NOMO-1 treated with dmso at 0.1 percent for 144 hours (cell line): Measurements from ENCODE around the gene MAD1L1.

Source experiments
- DNase-seq: peaks from one replicate; lab custom pipeline; 2025; ENCODE audit not compliant: unreplicated experiment; lab: John Stamatoyannopoulos, UW

Gene MAD1L1

GRCh38 chr7:2158331-2159175, 74.2 kb downstream of the MAD1L1 start:
- DNase-seq, result no peak

GRCh38 chr7:2157473-2158279, 75.1 kb downstream of the MAD1L1 start:
- no peak for DNase-seq

- DNase-seq, result no peak
These were observed 75.8 kb downstream of the MAD1L1 start for GRCh38 chr7:2156756-2157472.

GRCh38 chr7:2154831-2155230, 77.9 kb downstream of the MAD1L1 start:
- DNase-seq, result no peak

GRCh38 chr7:2154121-2154520, 78.6 kb downstream of the MAD1L1 start:
- DNase-seq, result no peak

DNA sequence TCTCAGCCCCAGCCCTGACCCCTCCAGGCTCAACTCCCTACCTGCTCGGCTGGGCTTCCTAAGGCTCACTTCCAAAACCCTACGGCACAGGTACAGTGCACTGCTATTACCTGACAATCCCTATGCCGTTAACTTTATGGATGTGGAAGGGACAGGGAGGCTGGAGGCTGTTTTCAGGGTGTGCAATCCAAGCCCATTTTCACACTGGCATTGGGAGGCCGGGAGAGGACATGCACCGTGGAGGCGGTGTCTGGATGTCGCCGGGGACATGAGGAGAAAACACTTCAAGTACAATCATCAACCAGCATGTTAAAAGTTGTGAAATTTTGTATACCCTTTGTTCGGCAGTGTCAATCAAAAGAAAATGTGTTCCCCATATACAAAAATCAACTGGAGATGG, 80.1 kb downstream of the MAD1L1 start:
- DNase-seq, result no peak

DNA sequence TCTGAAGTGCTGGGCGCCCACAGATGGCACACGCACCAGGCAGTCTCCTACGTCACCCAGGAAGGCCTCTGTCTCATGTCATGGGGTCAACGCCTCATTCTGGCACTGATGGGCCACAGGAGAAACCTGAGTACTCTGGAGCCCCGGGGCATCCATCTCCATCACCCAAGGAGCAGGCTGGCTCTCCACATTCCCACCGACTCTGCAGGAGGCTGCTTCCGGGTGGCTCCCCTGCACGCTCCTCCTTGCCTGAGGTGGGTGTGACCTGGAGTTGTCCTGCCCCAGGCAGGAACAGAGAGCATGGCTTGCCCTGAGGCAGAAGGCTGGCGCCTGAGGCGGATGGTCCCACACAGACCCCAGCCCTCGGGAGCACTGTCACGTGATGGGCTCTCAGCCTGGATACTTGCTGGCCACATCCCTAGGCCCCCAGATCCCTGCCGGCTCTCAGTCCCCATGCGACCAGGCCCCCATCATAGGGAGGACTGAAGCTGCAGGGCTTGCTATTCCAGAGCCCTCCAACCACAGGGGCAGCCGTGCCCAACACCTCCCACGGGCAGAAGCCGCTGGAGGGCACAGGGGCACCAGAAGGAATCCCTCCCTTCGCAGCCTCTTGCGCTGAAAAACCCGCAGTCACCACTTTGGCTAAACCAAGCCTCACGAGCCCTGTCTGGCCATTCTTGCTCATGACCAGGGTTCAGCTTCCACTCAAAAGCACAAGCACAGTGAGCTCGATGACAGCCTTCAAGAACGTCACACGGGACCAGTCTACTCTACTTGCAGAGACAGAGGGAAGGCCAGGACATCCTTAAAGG, 80.7 kb downstream of the MAD1L1 start:
- no peak for DNase-seq

DNA sequence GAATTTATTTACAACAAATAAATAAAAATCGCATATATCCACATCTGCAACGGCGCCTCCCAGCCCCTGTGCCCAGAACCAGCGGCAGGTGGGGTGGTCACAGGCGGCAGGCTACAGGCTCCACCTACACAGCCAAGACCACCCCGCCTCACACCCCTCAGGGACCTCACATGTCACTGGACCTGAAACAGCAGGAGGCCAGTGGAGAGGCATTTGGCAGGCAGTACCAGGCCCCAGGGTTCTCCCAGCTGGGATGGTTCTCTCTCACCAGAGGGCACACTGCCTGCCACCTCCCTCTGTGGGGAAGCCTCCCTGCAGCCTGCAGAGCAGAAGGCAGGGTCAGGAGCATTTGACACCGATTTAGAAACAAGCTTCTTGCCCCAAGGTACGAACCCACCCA, 81.5 kb downstream of the MAD1L1 start:
- no peak for DNase-seq

DNA sequence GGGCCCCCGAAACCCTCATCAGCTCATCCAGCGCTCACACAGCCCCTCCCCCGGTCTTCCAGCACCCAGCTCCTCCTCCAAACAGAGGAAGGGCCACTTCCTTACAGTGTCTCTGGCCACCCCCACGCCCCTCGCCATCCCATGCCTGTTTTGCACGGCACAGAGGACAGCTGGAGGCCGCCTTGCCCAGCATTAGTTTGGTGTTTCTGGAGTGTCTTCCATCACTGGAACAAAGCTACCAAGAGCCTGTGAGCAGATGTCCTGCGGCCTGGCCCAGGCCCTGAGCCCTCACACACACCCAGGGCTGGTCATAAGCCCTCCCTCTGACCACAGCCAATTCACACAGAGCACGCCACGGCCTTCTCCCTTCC, 82.3 kb downstream of the MAD1L1 start:
- no peak for DNase-seq

GRCh38 chr7:2149672-2150444, 82.9 kb downstream of the MAD1L1 start:
- DNase-seq, result no peak

- no peak for DNase-seq
These were observed 83.9 kb downstream of the MAD1L1 start for GRCh38 chr7:2148814-2149213.

DNA sequence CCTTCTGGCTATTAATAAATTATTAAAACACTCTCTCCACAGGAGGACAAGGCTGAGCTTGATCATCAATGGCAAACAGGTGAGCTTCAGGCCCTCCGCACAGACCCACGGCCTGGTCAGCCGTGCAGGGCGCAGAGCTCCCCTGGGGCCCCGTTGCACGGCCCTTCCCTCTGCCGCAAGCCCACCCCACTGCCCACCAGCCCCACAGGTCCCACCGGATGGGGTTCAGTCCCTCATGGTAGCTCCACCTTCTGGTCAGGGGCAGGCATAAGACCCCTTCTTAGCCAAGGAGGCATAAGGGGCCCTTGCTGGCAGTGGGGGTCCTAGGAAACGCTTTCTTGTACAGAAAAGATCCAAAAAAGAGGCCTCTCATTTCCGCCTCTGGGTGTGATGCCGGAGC, 84.6 kb downstream of the MAD1L1 start:
- no peak for DNase-seq

DNA sequence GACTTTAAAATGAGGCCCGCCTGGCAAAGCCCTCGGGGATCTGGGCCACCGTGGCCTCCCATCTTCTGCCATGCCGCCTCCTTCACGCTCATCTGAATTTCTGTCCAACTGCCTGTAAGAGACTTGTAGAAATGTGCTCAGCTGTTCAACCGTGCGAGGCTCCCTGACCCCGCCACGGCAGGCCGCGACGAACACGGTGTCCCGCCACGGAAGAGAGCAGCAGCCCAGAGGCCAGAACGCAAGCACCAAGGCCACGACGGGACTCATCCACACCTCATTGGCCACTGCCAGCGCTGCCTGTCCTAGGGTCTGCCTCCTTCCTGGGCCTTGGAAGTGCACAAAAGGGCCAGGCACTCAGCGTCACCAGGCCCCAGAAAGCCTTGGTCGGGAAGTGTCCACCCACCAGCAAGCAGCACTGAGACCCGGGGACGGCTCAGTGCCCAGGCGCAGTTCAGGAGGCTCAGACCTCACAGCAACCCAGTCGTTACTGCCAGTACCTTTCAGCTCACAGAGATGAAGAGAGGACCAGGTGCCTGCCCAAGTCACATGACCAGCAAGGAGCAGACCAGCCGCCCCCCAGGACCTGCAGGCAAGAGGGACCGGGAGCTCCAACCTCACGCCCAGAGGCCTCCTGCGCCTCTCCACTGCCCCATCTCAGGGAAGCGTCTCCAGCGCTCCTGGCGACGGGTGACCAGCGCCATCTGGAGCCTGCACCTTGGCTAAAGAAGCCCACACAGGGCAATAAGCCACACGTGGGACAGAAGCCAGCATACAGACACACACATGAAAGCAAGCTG, 85.9 kb downstream of the MAD1L1 start:
- no peak for DNase-seq

- no peak for DNase-seq
These were observed 86.7 kb downstream of the MAD1L1 start for GRCh38 chr7:2145835-2146580.

- no peak for DNase-seq
These were observed 87.8 kb downstream of the MAD1L1 start for GRCh38 chr7:2144926-2145325.

GRCh38 chr7:2143981-2144595, 88.7 kb downstream of the MAD1L1 start:
- no peak for DNase-seq

DNA sequence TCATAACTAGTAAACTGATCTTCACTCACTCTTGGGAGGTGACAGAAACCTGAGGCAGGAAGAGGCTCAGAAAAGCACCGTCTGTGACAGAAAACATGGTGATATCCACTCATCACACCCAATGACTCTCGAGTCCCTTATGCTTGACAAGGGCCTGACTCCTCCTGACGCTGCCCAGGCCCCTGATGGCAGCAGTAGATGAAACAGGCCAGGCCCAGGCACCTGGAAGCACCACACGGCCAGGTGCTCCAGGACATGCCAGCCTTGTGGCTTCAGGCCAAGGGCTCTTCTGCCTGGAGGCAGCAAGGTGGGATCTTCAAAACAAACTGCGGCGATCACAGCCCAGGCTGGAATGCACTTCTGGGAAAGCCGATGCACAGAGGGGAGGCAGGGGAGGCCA, 89.3 kb downstream of the MAD1L1 start:
- no peak for DNase-seq

- DNase-seq, result no peak
These were observed 90.4 kb downstream of the MAD1L1 start for GRCh38 chr7:2142386-2142785.
